ENCODE data around the gene LCN2.

DNA sequence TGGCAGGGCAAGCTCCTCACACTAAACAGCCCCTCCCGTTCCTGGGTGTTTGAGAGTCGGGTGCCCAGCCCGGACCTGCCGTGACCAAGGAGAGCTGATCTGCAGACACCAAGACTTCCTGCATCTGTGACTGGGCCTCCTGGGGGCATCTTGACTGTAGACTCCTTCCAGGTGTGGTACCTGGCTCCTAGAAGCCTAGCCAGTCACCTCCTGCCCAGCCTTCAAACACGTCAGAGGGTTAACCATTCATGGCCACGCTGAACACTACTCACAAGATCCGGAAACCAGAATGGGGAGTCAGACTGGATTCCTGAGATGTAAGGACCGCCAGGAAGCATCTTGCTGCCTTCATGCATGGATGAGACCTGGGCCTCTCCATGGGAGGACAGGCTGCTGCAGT is 3.7 kb upstream of the LCN2 start:
- no peak for TF ChIP-seq EZH2 (IDR thresholded peaks at IDR 0.05; ENCODE audit: insufficient read depth, poor library complexity, severe bottlenecking)
- TF ChIP-seq EZH2phosphoT487 (IDR thresholded peaks at IDR 0.05; ENCODE audit: insufficient read depth, low read depth) = no peak

All from GM23248 (cell line).